ENCODE results near the gene IMPDH2.

IMPDH2 gene

GRCh38 chr3:48979451-48979850 lies 49.7 kb downstream of the IMPDH2 start:
- no peak for TF ChIP-seq CTCF (IDR thresholded peaks at IDR 0.05; ENCODE audit: low read depth, low read length)
- H3K4me3 ChIP-seq (ENCODE audit: low read depth, low read length), result no peak overlapping the region

Measured in WI38 (cell line).